Left forelimb (tissue), 1 donor: ENCODE measurements around the gene TOM1.

Experiments used
- DNase-seq: peaks from one replicate; pipeline ENCODE4 v3.0.0-alpha.2; 2018; ENCODE audit warnings: low spot score

The TOM1 gene

DNA sequence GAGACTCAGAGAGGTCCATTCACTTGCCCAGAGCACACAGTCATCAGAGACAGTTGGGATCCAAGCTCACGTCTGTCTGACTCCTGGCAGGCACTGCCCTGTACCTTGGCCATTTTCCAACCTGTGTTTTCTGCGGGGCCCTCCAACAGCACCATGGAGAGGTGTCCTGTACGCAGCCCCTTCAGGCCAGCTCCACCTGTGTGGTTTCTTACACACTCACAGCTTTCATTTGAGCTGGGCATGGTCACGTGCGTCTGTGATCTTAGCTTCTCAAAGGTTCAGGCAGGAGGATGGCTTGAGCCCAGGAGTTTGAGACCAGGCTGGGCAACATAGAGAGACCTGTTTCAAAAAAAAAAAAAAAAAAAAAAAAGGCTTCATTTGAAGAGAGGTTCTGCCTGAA lies 24.4 kb downstream of the TOM1 start:
- DNase-seq: no peak

GRCh38 chr22:35324762-35325161 lies 25.1 kb downstream of the TOM1 start:
- DNase-seq: no peak

DNA sequence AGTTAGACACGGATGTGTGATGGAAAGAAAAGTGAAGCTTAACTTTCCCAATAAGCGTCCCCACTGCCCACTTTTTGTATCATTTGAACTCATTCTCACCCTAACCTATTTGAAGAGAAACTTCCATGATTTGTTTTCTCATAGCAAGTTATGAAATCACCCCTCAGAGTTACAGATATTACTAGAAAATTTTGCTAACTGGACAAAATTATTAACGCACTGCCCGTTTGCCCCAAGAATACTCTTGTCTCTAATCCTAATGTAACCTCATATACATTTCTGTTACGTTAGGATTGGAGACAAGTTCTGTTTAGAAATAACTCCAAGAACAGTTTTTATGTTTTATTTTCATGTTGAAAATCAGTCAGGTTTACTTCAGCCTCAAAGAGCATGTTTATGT lies 25.5 kb downstream of the TOM1 start:
- DNase-seq: no peak

GRCh38 chr22:35326854-35327562 lies 27.3 kb downstream of the TOM1 start:
- DNase-seq: no peak

GRCh38 chr22:35327690-35328471 lies 28.2 kb downstream of the TOM1 start:
- DNase-seq: no peak

DNA sequence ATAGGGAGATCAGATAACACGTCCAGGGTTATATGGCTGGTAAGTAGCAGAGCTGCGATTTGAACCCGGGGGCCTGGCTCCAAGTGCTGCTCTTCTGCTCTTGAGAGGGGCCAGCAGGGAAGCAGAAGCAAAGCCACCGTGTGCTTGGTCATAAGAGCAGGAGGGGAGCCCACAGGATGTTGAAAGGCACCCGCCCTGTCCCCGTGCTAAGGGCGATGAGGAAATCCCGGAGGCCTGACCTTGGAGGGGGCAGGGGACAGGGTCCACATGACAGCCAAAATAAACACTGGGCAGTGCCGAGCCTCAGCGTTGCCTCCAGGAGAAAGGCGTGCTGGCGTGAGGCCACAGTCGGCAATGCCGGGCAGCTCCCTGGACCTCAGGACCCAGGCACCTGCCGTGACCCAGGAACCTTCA lies 28.8 kb downstream of the TOM1 start:
- no peak for DNase-seq

DNA sequence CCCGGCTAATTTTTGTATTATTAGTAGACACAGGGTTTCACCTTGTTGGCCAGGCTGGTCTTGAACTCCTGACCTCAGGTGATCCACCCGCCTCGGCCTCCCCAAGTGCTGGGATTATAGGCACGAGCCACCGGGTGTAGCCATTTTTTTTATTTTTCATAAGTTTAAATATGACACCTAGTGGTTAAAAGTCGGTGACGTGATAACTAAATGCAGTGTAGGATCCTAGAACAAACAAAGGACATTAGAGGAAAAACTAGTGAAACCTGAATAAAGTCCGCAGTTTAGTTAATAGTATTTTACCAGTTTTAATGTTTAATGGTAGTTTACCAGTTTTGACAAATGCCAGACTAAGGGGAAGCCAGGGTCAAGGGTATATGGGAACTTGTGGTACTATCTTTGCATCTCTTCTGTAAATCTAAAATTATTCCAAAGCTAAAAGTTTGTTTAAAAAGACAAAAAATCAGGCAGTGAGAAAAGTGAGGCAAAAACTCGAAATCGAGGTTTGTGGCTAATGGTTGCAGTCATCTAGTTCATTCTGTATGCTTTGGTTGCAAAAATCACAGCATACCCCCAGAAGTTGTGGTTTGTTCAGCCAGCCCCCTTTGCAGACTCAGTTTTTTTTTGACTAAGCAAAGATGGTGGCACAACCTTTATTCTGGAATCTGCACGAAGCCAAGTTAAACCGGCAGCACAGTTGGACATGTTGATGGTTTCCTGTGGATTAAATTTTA lies 29.6 kb downstream of the TOM1 start:
- DNase-seq: no peak

- no peak for DNase-seq
These were observed 30.7 kb downstream of the TOM1 start for GRCh38 chr22:35330258-35330861.

GRCh38 chr22:35332278-35332677 lies 32.6 kb downstream of the TOM1 start:
- DNase-seq: no peak

GRCh38 chr22:35333220-35333619 lies 33.5 kb downstream of the TOM1 start:
- DNase-seq: no peak

DNA sequence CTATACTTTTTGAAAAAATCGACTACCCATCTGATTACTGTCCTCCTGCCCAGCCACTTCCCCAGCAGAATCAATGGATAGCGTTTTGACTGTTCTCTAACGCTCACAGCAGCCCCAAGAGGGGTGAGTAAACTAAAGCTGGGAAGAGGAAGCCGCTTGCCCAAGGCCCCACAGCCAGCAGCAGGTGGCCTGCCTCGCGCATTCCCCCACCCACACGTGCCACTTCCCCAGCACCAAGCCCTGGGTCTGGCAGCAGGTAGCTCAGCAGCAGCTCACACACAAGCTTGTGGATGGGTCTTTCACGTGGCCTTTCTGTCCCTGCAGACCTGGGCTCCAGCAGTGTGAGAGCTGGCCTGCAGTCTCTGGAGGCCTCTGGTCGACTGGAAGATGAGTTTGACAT lies 34.3 kb downstream of the TOM1 start:
- no peak for DNase-seq

- DNase-seq: no peak
These were observed 35.8 kb downstream of the TOM1 start for GRCh38 chr22:35335468-35335867.

DNA sequence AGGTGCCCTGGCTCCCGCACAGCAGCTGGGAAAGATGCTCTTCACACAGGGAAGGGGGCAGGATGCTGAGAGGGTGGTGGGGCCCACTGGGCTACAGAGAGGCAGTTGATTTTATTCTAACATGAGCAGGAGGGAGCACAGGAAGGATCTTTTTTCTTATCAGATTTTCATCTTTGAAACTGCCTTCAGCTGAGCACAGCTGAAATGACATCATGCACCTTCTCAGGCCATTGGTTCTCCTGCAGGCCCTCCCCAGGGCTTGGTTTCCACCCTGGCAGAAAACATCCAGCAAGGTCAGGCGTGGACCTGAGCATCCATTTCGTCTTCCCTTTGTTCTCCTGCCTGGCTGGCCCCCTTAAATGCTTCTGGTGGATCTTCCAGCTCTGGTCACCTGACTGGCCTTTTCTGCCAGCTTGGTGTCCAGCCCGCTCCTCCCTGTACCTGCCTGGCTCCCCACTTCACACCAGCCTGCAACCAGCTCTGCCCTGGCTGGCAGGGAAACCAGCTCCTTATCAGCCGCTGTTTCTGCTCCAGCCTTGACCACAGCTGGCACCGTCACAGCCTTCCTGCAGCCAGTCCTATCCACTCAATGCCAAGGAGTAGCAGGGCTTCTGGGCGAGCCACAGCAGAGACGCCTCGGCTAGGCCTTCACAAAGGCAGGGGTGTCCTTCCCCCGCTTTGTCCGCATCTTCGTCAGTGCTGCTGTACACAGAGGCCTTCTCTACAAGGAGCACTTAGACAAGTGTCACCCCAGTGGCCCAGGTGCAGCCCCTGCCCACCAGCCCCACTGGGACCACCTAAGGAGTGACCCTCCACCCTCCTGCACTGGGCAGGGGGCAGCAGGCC lies 36.5 kb downstream of the TOM1 start:
- DNase-seq: no peak

DNA sequence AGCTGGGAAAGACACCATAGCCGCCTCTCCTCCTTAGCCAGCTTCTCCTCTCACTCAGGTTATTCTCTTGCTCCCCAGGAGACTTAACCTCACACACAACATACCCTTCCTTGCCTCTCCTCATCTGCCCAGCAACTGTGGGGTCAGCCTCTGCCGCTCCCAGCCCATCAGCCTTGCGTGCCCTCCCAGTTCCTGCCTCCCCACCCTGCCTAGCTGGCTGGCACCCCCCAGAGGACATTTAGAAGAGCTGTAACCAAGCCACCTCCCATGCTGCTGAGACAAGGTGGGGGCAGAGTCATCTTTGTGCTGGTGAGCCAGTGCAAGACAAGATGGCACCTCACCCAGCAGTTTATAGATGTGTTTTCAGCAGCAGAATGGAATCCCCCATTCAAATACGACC lies 38.2 kb downstream of the TOM1 start:
- DNase-seq: no peak

GRCh38 chr22:35341090-35341874 lies 41.6 kb downstream of the TOM1 start:
- DNase-seq: no peak

GRCh38 chr22:35342390-35342789 lies 42.7 kb downstream of the TOM1 start:
- DNase-seq: no peak

- no peak for DNase-seq
These were observed 44.2 kb downstream of the TOM1 start for GRCh38 chr22:35343664-35344550.

DNA sequence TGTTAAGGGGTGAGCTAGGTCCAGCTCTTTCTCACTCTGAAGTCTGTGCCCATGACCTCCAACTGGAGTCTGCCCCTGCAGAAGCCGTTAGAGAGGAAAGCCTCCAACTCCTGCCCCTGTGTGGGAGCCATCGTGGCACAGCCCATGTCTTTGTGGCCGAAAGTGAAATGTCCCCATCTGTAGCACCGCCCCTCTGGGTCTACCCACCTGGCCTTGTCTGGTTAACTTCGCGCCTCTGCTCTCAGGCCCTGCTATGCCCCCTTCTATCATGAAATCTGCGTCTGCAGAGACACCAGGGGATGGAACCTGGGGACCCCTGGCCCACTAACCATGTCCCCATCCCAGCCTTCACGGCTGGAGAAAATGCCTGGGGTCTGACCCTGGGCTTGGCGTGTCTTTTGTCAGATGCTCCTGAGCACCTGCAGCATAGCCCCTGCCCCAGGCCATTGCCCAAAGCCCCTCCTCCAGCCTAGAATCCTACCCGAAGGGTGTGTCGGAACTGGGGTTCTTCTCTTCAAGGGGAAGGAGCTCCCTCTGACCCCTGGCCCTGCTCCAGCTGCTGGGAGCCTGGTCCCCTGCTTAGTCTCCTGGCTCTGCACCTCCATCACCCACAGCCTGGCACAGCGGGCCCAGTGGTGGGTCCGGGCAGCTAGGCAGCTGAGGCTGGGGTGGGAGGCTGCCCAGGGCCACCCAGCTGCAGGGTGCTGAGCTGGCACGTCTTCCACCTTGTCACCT lies 45.4 kb downstream of the TOM1 start:
- DNase-seq: no peak
